K562 (cell line): ENCODE measurements around the gene RGS19. TPM values are rescaled to one million over a fixed set of nuclear protein-coding genes. Genes with fewer than 3 reads are reported as not detected.

Experiments
- CAMTA2 ChIP-seq: fragments of 250-450 bp; sonication (Bioruptor Pico); conservative IDR thresholded peaks from 2 replicates; pipeline ENCODE4 v1.5.1; 2022
- CHD4 ChIP-seq: fragments of 200-600 bp; sonication (generic); IDR thresholded peaks from 3 replicates; pipeline ENCODE4 v1.6.1; 2012; ENCODE audit warnings: low read depth, mild to moderate bottlenecking, mixed read lengths, low read length, inconsistent platforms; ENCODE audit not compliant: insufficient read depth, insufficient replicate concordance, poor library complexity, severe bottlenecking
- EP400 ChIP-seq: fragments of 450-650 bp; IDR thresholded peaks from 2 replicates; pipeline ENCODE4 v1.6.1; 2017; ENCODE audit warnings: antibody characterized with exemption, mild to moderate bottlenecking, moderate library complexity
- HMGN3 ChIP-seq: IDR thresholded peaks from 2 replicates; pipeline ENCODE4 v1.6.1; 2011; ENCODE audit warnings: borderline replicate concordance, low read depth, mild to moderate bottlenecking, mixed read lengths, low read length; ENCODE audit not compliant: insufficient read length; ENCODE audit errors: extremely low read depth
- HSF4 ChIP-seq: fragments of 250-450 bp; sonication (Bioruptor Pico); IDR thresholded peaks from 2 replicates; pipeline ENCODE4 v2.1.2; 2022; ENCODE audit warnings: mild to moderate bottlenecking, moderate library complexity, borderline replicate concordance
- KDM5B ChIP-seq: fragments of 200-600 bp; sonication (generic); IDR thresholded peaks from 2 replicates; pipeline ENCODE4 v1.6.1; 2012; ENCODE audit warnings: low read depth, mild to moderate bottlenecking, moderate library complexity, low read length, control low read depth, inconsistent platforms; ENCODE audit not compliant: insufficient replicate concordance
- LEF1 ChIP-seq: fragments of 450-650 bp; IDR thresholded peaks from 2 replicates; pipeline ENCODE4 v1.6.1; 2016; ENCODE audit warnings: mild to moderate bottlenecking
- MCM5 ChIP-seq: fragments of 450-650 bp; IDR thresholded peaks from 2 replicates; pipeline ENCODE4 v1.6.1; 2016; ENCODE audit warnings: low read depth
- MED1 ChIP-seq: sonication (generic); formaldehyde crosslinking; IDR thresholded peaks from 2 replicates; pipeline ENCODE4 v1.8.1; 2023; ENCODE audit warnings: missing genetic modification reagents, borderline replicate concordance
- POLR2G ChIP-seq: fragments of 200-400 bp; formaldehyde crosslinking; IDR thresholded peaks from 2 replicates; pipeline ENCODE4 v1.6.1; 2017; ENCODE audit warnings: low read depth, mild to moderate bottlenecking, antibody characterized with exemption, low read length, moderate library complexity
- TAF1 ChIP-seq: IDR thresholded peaks from 2 replicates; pipeline ENCODE4 v1.6.1; 2011; ENCODE audit warnings: mild to moderate bottlenecking, low read length, moderate library complexity; ENCODE audit not compliant: insufficient read depth, control insufficient read depth, severe bottlenecking; ENCODE audit errors: extremely low read depth
- ZNF174 ChIP-seq: fragments of 250-450 bp; sonication (Bioruptor Pico); IDR thresholded peaks from 2 replicates; pipeline ENCODE4 v1.4.0; 2020; ENCODE audit warnings: mild to moderate bottlenecking
- ZNF175 ChIP-seq: fragments of 200-800 bp; sonication (Bioruptor generic); IDR thresholded peaks from 2 replicates; pipeline ENCODE4 v1.6.1; 2016; ENCODE audit warnings: low read depth, mild to moderate bottlenecking, missing genetic modification characterization, missing compliant biosample characterization
- ZNF589 ChIP-seq: fragments of 200-800 bp; sonication (Bioruptor generic); IDR thresholded peaks from 2 replicates; pipeline ENCODE4 v1.6.1; 2016; ENCODE audit warnings: low read depth, missing genetic modification characterization, missing compliant biosample characterization
- polyA plus RNA-seq, 8 experiments: library from polyadenylated mRNA; depleted of rRNA in 4 of 8; stranded (reverse) in 5 of 8; unstranded in 3 of 8; fragments of >200 nt; fragmentation: Nextera tagmentation in 2 of 8; fragmentation: Illumina TruSeq in 1 of 8; extraction: Ambion mirVana in 2 of 8; extraction: Trizol in 1 of 8; gene quantifications; 2 replicates each; pipeline versions ENCODE4 v1.2.1 to v1.2.3, GENCODE V29; 2011 to 2014; ENCODE audit warnings: inconsistent platforms in 1 of 8, missing spikeins in 1 of 8
- total RNA-seq, 7 experiments: library from RNA; depleted of rRNA in 6 of 7; stranded (reverse); fragments of >200 nt in 6 of 7; fragmentation: Illumina TruSeq in 2 of 7; extraction: Trizol in 2 of 7; gene quantifications; 2 replicates each; pipeline versions ENCODE4 v1.2.1 to v1.2.3, GENCODE V29; 2011 to 2021; ENCODE audit warnings: low replicate concordance in 1 of 7
- TF ChIP-seq, protein P1 (sequence below), 2 experiments: fragments of 450-650 bp; formaldehyde crosslinking in 1 of 2; IDR thresholded peaks; 2 replicates each; pipeline versions ENCODE4 v1.4.0 to v1.6.1; 2014 to 2020; ENCODE audit warnings: mild to moderate bottlenecking in 2 of 2, borderline replicate concordance in 1 of 2, low read depth in 1 of 2

RGS19 gene
- total and polyA plus RNA-seq, 9 of the 15 experiments (the other 6 are each of a cell fraction or from before 2014, with no cell fraction given), result 0.41 to 23.7 (median 14.6) TPM

- TF ChIP-seq TAF1, result no peak
- peak; percentile 20 for TF ChIP-seq CHD4
- TF ChIP-seq ZNF174, result no peak
- no peak for TF ChIP-seq HMGN3
- TF ChIP-seq LEF1, result 0 out of 2 replicates have a peak, but pooled peaks have one; percentile 25
- peak; percentile 39; the same call in 1 of the 2 replicates for TF ChIP-seq ZNF589
- no peak for TF ChIP-seq HSF4 (CRISPR knock-in tag)
- TF ChIP-seq ZNF175 (CRISPR knock-in tag), result no peak
- TF ChIP-seq MED1 (CRISPR knock-in tag), result no peak
- no peak for TF ChIP-seq KDM5B
- TF ChIP-seq, protein P1, sequence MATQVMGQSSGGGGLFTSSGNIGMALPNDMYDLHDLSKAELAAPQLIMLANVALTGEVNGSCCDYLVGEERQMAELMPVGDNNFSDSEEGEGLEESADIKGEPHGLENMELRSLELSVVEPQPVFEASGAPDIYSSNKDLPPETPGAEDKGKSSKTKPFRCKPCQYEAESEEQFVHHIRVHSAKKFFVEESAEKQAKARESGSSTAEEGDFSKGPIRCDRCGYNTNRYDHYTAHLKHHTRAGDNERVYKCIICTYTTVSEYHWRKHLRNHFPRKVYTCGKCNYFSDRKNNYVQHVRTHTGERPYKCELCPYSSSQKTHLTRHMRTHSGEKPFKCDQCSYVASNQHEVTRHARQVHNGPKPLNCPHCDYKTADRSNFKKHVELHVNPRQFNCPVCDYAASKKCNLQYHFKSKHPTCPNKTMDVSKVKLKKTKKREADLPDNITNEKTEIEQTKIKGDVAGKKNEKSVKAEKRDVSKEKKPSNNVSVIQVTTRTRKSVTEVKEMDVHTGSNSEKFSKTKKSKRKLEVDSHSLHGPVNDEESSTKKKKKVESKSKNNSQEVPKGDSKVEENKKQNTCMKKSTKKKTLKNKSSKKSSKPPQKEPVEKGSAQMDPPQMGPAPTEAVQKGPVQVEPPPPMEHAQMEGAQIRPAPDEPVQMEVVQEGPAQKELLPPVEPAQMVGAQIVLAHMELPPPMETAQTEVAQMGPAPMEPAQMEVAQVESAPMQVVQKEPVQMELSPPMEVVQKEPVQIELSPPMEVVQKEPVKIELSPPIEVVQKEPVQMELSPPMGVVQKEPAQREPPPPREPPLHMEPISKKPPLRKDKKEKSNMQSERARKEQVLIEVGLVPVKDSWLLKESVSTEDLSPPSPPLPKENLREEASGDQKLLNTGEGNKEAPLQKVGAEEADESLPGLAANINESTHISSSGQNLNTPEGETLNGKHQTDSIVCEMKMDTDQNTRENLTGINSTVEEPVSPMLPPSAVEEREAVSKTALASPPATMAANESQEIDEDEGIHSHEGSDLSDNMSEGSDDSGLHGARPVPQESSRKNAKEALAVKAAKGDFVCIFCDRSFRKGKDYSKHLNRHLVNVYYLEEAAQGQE (IDR thresholded peaks at IDR 0.05; ENCODE audit: borderline replicate concordance), result no peak
- TF ChIP-seq, protein P1 (CRISPR knock-in tag; IDR thresholded peaks at IDR 0.05; ENCODE audit: low read depth), result no peak
- no peak for TF ChIP-seq POLR2G
- no peak for TF ChIP-seq EP400
- TF ChIP-seq MCM5, result no peak
- no peak for TF ChIP-seq CAMTA2
These were observed 29.4 kb downstream of the RGS19 start (continued) for GRCh38 chr20:64049878-64050260.
